MCF 10A (cell line): ENCODE results near the gene CXCL9. TPM values are rescaled to one million over a fixed set of nuclear protein-coding genes. Genes with fewer than 3 reads are reported as not detected.
"Not testable (repeated sequence)": the region's sequence is repeated elsewhere in the genome, so short reads cannot be mapped to it uniquely, and the experiment has no call there.

Experiments used
- BruUV-seq: library from RNA; stranded (reverse); fragments of 400-500 nt; replicated peaks from 2 replicates; lab custom pipeline; 2021; lab: Mats Ljungman, UMichigan
- CTCF ChIA-PET: fragments of 300-600 bp; sonication (Branson Sonifier 250); formaldehyde crosslinking; extraction: SDS; loops from one replicate; lab custom pipeline; 2021; ENCODE audit warnings: antibody characterized with exemption, inconsistent platforms; lab: Yijun Ruan, JAX
- POLR2A ChIA-PET: fragments of 300-600, 350-650 bp; sonication (Branson Sonifier 250); formaldehyde crosslinking; extraction: SDS; loops from one replicate; lab custom pipeline; 2020; ENCODE audit warnings: antibody characterized with exemption, inconsistent platforms; lab: Yijun Ruan, JAX
- DNase-seq: peaks from one replicate; pipeline ENCODE4 v3.0.0-alpha.2; 2018; ENCODE audit not compliant: unreplicated experiment
- H3K27ac Mint-ChIP-seq: one replicate; pipeline ENCODE4 v1.8.0; 2022; ENCODE audit warnings: mild to moderate bottlenecking, low read depth, mixed read lengths; ENCODE audit not compliant: unreplicated experiment
- H3K27me3 Mint-ChIP-seq: one replicate; pipeline ENCODE4 v1.8.0; 2022; ENCODE audit warnings: mixed read lengths; ENCODE audit not compliant: insufficient read depth, unreplicated experiment
- H3K36me3 Mint-ChIP-seq: one replicate; pipeline ENCODE4 v1.8.0; 2022; ENCODE audit warnings: mild to moderate bottlenecking, moderate library complexity, mixed read lengths; ENCODE audit not compliant: insufficient read depth, unreplicated experiment
- H3K4me1 Mint-ChIP-seq: one replicate; pipeline ENCODE4 v1.8.0; 2022; ENCODE audit warnings: mixed read lengths; ENCODE audit not compliant: insufficient read depth, unreplicated experiment
- H3K4me3 Mint-ChIP-seq: one replicate; pipeline ENCODE4 v1.8.0; 2022; ENCODE audit warnings: mild to moderate bottlenecking, moderate library complexity, mixed read lengths; ENCODE audit not compliant: unreplicated experiment
- H3K9me3 Mint-ChIP-seq: one replicate; pipeline ENCODE4 v1.8.0; 2022; ENCODE audit warnings: mixed read lengths; ENCODE audit not compliant: unreplicated experiment
- CTCF ChIP-seq: fragments of 200-600 bp; IDR thresholded peaks from one replicate; pipeline ENCODE4 v1.8.0; 2022; ENCODE audit warnings: antibody characterized with exemption, mild to moderate bottlenecking; ENCODE audit not compliant: unreplicated experiment
- intact Hi-C: fragments of 100-400 bp; cut with micrococcal nuclease; formaldehyde crosslinking; loops from 2 replicates; pipeline ENCODE4 v1.14.1; 2022
- total RNA-seq: library from RNA; stranded (reverse); gene quantifications from 2 replicates; pipeline ENCODE4 v1.2.3, GENCODE V29; 2022

Gene CXCL9
- total RNA-seq, 1 experiment from 2014 or later: not detected

- H3K4me3 Mint-ChIP-seq: no peak overlapping the region
These were observed 43.8 kb downstream of the CXCL9 start for GRCh38 chr4:75963558-75963957.

GRCh38 chr4:75962072-75962471, 45.2 kb downstream of the CXCL9 start:
- BruUV-seq: TSS peak; percentile 7
- H3K4me3 Mint-ChIP-seq, POLR2A ChIA-PET, DNase-seq, H3K27ac Mint-ChIP-seq, H3K27me3 Mint-ChIP-seq, H3K4me1 Mint-ChIP-seq, intact Hi-C loops: not testable (repeated sequence)
- Mint-ChIP-seq H3K9me3 (peaks cover 14% of the 10 kb centered on the region), H3K36me3 (peaks cover 100% of the 10 kb centered on the region)
- CTCF ChIA-PET: interaction anchor here (1.0 kb wide), 1 partner anchor 67 kb away, joined by 3 read pairs; no protein-coding TSS in a partner anchor

More at GRCh38 chr4:75963558-75963957, 43.8 kb downstream of the CXCL9 start:
- H3K9me3 Mint-ChIP-seq: peaks cover 14% of the 10 kb centered on the region
- no peak for TF ChIP-seq CTCF
- no peaks in the 10 kb centered on the region for H3K4me1 Mint-ChIP-seq
- intact Hi-C loops: no loop called here
- POLR2A ChIA-PET: interaction anchor here (0.7 kb wide), 1 partner anchor 19 kb away, joined by 4 read pairs; no protein-coding TSS in a partner anchor
- no peak for DNase-seq
- CTCF ChIA-PET: no interaction called here
- peaks cover 100% of the 10 kb centered on the region for H3K36me3 Mint-ChIP-seq
- no peak overlapping the region for H3K27ac Mint-ChIP-seq
- BruUV-seq: no TSS peak
- H3K27me3 Mint-ChIP-seq: no peaks in the 10 kb centered on the region

- DNase-seq, H3K4me1 Mint-ChIP-seq, POLR2A ChIA-PET, intact Hi-C loops, BruUV-seq, H3K4me3 Mint-ChIP-seq, H3K27ac Mint-ChIP-seq, H3K27me3 Mint-ChIP-seq, H3K9me3 Mint-ChIP-seq: not testable (repeated sequence)
- CTCF ChIA-PET: interaction anchor here (0.6 kb wide), 1 partner anchor 54 kb away, joined by 3 read pairs; no protein-coding TSS in a partner anchor
- H3K36me3 Mint-ChIP-seq: peaks cover 97% of the 10 kb centered on the region
These were observed 48.8 kb downstream of the CXCL9 start for GRCh38 chr4:75958546-75958945.

GRCh38 chr4:75954811-75955210, 52.5 kb downstream of the CXCL9 start:
- H3K36me3 Mint-ChIP-seq: peaks cover 91% of the 10 kb centered on the region
- H3K27me3 Mint-ChIP-seq, DNase-seq, H3K27ac Mint-ChIP-seq, H3K4me3 Mint-ChIP-seq, BruUV-seq, intact Hi-C loops, POLR2A ChIA-PET, H3K4me1 Mint-ChIP-seq, H3K9me3 Mint-ChIP-seq: not testable (repeated sequence)
- CTCF ChIA-PET: interaction anchor here (0.6 kb wide), 1 partner anchor 41 kb away, joined by 4 read pairs; no protein-coding TSS in a partner anchor

- H3K4me1 Mint-ChIP-seq: no peaks in the 10 kb centered on the region
- no peak for DNase-seq
- H3K36me3 Mint-ChIP-seq: peaks cover 91% of the 10 kb centered on the region
- H3K4me3 Mint-ChIP-seq: no peak overlapping the region
- no peak overlapping the region for H3K27ac Mint-ChIP-seq
- intact Hi-C loops: no loop called here
- H3K27me3 Mint-ChIP-seq: no peaks in the 10 kb centered on the region
- H3K9me3 Mint-ChIP-seq: no peaks in the 10 kb centered on the region
- no peak for TF ChIP-seq CTCF
- ChIA-PET POLR2A (interaction anchor here (0.7 kb wide), 1 partner anchor 37 kb away, joined by 3 read pairs; the partner anchor contains the start of gene SDAD1), CTCF (interaction anchor here (0.7 to 1.1 kb wide), 2 partner anchors 42 to 45 kb away, joined by 3 to 5 read pairs; no protein-coding TSS in a partner anchor)
- no TSS peak for BruUV-seq
These were observed 53.8 kb downstream of the CXCL9 start for GRCh38 chr4:75953509-75953908.

Other genes with a start within 250 kb of the CXCL9 start
- not detected in 2 replicates for gene PPEF2, start 105.1 kb downstream of the CXCL9 start, total RNA-seq
- gene NAAA, start 66.5 kb downstream of the CXCL9 start, total RNA-seq: 7.1 and 8.9 TPM in 2 replicates
- 50.1 and 57.6 TPM in 2 replicates for gene SDAD1, start 16.6 kb downstream of the CXCL9 start, total RNA-seq
- not detected in 2 replicates for gene CXCL10, start 16.0 kb upstream of the CXCL9 start, total RNA-seq
- gene CXCL11, start 28.6 kb upstream of the CXCL9 start, total RNA-seq: not detected in 2 replicates
- 0.83 TPM in 1 of 2 replicates, not detected in the other for gene ART3, start 67.2 kb upstream of the CXCL9 start, total RNA-seq
- gene NUP54, start 140.9 kb upstream of the CXCL9 start, total RNA-seq: 46.9 and 51.5 TPM in 2 replicates
- 67.2 and 71.4 TPM in 2 replicates for gene SCARB2, start 206.3 kb upstream of the CXCL9 start, total RNA-seq
- 1.0 TPM in 2 replicates for gene FAM47E, start 244.2 kb upstream of the CXCL9 start, total RNA-seq